GM19324 (cell line): ENCODE data around the gene ZNF182.

Experiments used
- ATAC-seq: cut with Tn5 transposase; IDR thresholded peaks from one replicate; pipeline ENCODE4 v1.9.1; 2021; ENCODE audit warnings: mild to moderate bottlenecking, moderate library complexity; ENCODE audit not compliant: unreplicated experiment, low FRiP score

The ZNF182 gene

DNA sequence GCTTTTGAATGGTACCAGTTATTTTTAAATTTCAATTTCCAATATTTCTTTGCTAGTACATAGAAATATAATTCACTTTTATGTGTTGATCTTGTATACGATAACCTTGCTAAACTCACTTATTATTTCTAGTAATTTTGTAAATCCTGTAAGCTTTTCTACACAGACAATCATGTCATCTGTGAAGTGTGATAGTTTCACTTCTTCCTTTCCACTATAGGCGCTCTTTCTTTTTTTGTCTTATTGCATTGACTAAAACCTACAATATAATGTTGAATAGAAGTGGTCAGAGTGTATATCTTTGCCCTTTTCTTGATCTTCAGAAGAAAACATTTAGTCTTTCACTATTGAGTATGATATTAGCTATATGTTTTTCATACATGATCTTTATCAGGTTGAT, 76.6 kb downstream of the ZNF182 start:
- ATAC-seq = no peak
